ENCODE measurements around the gene PCDHGC5. TPM values are rescaled to one million over a fixed set of nuclear protein-coding genes. Genes with fewer than 3 reads are reported as not detected.

Gene PCDHGC5
- total and polyA plus RNA-seq, 2 of the 8 experiments (the other 6 are each of a cell fraction or from before 2014, with no cell fraction given), result 0.41 to 1.1 TPM

- H4K5ac ChIP-seq (ENCODE audit: insufficient read length, low read depth, low read length), result no peak overlapping the region
- H3K9me3 ChIP-seq (ENCODE audit: insufficient read depth in 2 of 2, low read depth in 1 of 2, low read length in 1 of 2), result no peaks in the 10 kb centered on the region
- peaks cover 4 to 20% (median 17%) of the 10 kb centered on the region in 4 experiments; a peak in 7 of 8 replicates for H3K36me3 ChIP-seq (ENCODE audit: control insufficient read depth in 2 of 4, insufficient read depth in 4 of 4, low read length in 3 of 4)
- no peak overlapping the region; the same call in 1 of the 2 replicates for H2BK5ac ChIP-seq (ENCODE audit: low read depth, low read length)
- no peak overlapping the region for H3K56ac ChIP-seq (replicated peaks; ENCODE audit: insufficient read length, low read depth, low read length)
- CTCF ChIA-PET (ENCODE audit: partially characterized antibody), result interaction anchor here (0.7 to 50.9 kb wide), 26 partner anchors 8 to 333 kb away, joined by 3 to 1236 read pairs (median 10); partner anchors contain the start of genes PCDHB10, PCDHB11, PCDHB14 and PCDHB15
- H3K79me2 ChIP-seq (ENCODE audit: control insufficient read depth in 1 of 2, insufficient read depth in 2 of 2, low read length in 2 of 2), result no peaks in the 10 kb centered on the region
- no peak overlapping the region for H3K18ac ChIP-seq (ENCODE audit: extremely low read depth, low read length)
- no peak overlapping the region for H2BK120ac ChIP-seq (replicated peaks; ENCODE audit: low read depth, low read length)
- H3K4me1 ChIP-seq (replicated peaks in 1 of 4; ENCODE audit: control insufficient read depth in 3 of 4, insufficient read depth in 4 of 4, low read length in 3 of 4), result peaks cover 3 to 23% (median 9%) of the 10 kb centered on the region in 4 experiments
- peak overlapping the region; percentile 98 to 100; a peak in 2 of 4 replicates for H3K4me2 ChIP-seq (ENCODE audit: insufficient read depth in 1 of 2, low read depth in 2 of 2, low read length in 2 of 2)
- no peaks in the 10 kb centered on the region for H3K79me1 ChIP-seq (ENCODE audit: low read depth, low read length)
- H4K91ac ChIP-seq (replicated peaks; ENCODE audit: insufficient read length, low read length), result no peak overlapping the region
- no peak overlapping the region for H4K8ac ChIP-seq (ENCODE audit: extremely low read depth, insufficient read depth, low read length)
- no peak overlapping the region for H3K27ac ChIP-seq (ENCODE audit: low read depth, low read length)
- no peak overlapping the region for H2BK15ac ChIP-seq (ENCODE audit: low read length)
- peaks cover 15% of the 10 kb centered on the region for H3K23me2 ChIP-seq (ENCODE audit: low read depth, low read length)
- POLR2A ChIA-PET (ENCODE audit: partially characterized antibody), result interaction anchor here (0.6 to 5.1 kb wide), 9 partner anchors 9 to 151 kb away, joined by 3 to 33 read pairs (median 4); partner anchors contain the start of genes PCDHGA11, PCDHGA5 and PCDHGC3
- H2BK12ac ChIP-seq (ENCODE audit: low read depth, low read length), result no peak overlapping the region
- DNase-seq (ENCODE audit: low read depth in 1 of 2, low spot score in 2 of 2), result no peak
- no peak overlapping the region for H3K9ac ChIP-seq (replicated peaks in 1 of 4; ENCODE audit: extremely low read depth in 1 of 4, low read depth in 3 of 4, low read length in 3 of 4)
- no peaks in the 10 kb centered on the region for H3K27me3 ChIP-seq (replicated peaks in 1 of 4; ENCODE audit: control insufficient read depth in 3 of 4, extremely low read depth in 1 of 4, insufficient read depth in 3 of 4, low read length in 3 of 4)
- H2AK5ac ChIP-seq (ENCODE audit: low read depth, low read length), result no peak overlapping the region
- 92% methylated on average over 3 of the region's 3 CpGs; no CpG with 5 or more reads in 1 of the 2 experiments for WGBS, 2 experiments (ENCODE audit: extremely low coverage in 1 of 2, insufficient coverage in 1 of 2, insufficient read length in 1 of 2, insufficient replicate concordance in 2 of 2, low coverage in 1 of 2, low lambda C conversion rate in 2 of 2, missing lambda C conversion rate in 1 of 2)
- H3K14ac ChIP-seq (ENCODE audit: insufficient read length), result no peak overlapping the region
- no peak overlapping the region; a peak in 1 of 8 replicates for H3K4me3 ChIP-seq (ENCODE audit: extremely low read depth in 1 of 4, insufficient read depth in 2 of 4, low read depth in 3 of 4, low read length in 4 of 4)
- no peak for FAIRE-seq
- no peak overlapping the region for H2AFZ ChIP-seq (ENCODE audit: low read length)
- no peak overlapping the region for H2BK20ac ChIP-seq (ENCODE audit: low read length)
- no peak overlapping the region for H3K23ac ChIP-seq (ENCODE audit: insufficient read length)
- no peak overlapping the region for H3K4ac ChIP-seq (replicated peaks; ENCODE audit: insufficient read length, low read depth, low read length)
- H4K20me1 ChIP-seq (replicated peaks in 1 of 2; ENCODE audit: control insufficient read depth in 1 of 2, insufficient read depth in 2 of 2, low read length in 2 of 2), result no peaks in the 10 kb centered on the region
- no peak for TF ChIP-seq EGR1 (IDR thresholded peaks at IDR 0.05; ENCODE audit: borderline replicate concordance, low read depth, low read length)
Observed at GRCh38 chr5:141515141-141515540, 26.3 kb downstream of the PCDHGC5 start.

Data from H1 (cell line).